Neural progenitor cell (in vitro differentiated cells): ENCODE data around the gene CPLX1. TPM values are rescaled to one million over a fixed set of nuclear protein-coding genes. Genes with fewer than 3 reads are reported as not detected.

ENCODE experiments used
- DNase-seq: peaks from one replicate; pipeline ENCODE4 v3.0.0-alpha.2; 2016; ENCODE audit warnings: low spot score
- H2AFZ ChIP-seq: fragments of 200-600 bp; sonication (generic); replicated peaks from 2 replicates; pipeline ENCODE4 v1.6.1; 2016; ENCODE audit warnings: antibody characterized with exemption
- H3F3A ChIP-seq: fragments of 200-600 bp; sonication (generic); 2 replicates; pipeline ENCODE4 v1.6.1; 2016; ENCODE audit warnings: antibody characterized with exemption, low read depth
- H3K27ac ChIP-seq: fragments of 200-600 bp; sonication (generic); 2 replicates; pipeline ENCODE4 v1.5.1; 2016; ENCODE audit warnings: mild to moderate bottlenecking
- H3K27me3 ChIP-seq: fragments of 200-600 bp; sonication (generic); 2 replicates; pipeline ENCODE4 v1.6.1; 2016; ENCODE audit warnings: mild to moderate bottlenecking, moderate library complexity
- H3K36me3 ChIP-seq: fragments of 200-600 bp; sonication (generic); 2 replicates; pipeline ENCODE4 v1.5.1; 2016
- H3K4me1 ChIP-seq: fragments of 200-600 bp; sonication (generic); 2 replicates; pipeline ENCODE4 v1.6.1; 2016; ENCODE audit warnings: mixed run types
- H3K4me2 ChIP-seq: fragments of 200-600 bp; sonication (generic); 2 replicates; pipeline ENCODE4 v1.6.1; 2016
- H3K4me3 ChIP-seq: fragments of 200-600 bp; sonication (generic); 2 replicates; pipeline ENCODE4 v1.5.1; 2016
- H3K79me2 ChIP-seq: fragments of 200-600 bp; sonication (generic); 2 replicates; pipeline ENCODE4 v1.6.1; 2016; ENCODE audit warnings: low read depth
- H3K9ac ChIP-seq: fragments of 200-600 bp; sonication (generic); 2 replicates; pipeline ENCODE4 v1.6.1; 2016
- H3K9me3 ChIP-seq: fragments of 200-600 bp; sonication (generic); 2 replicates; pipeline ENCODE4 v1.5.1; 2016; ENCODE audit warnings: low read depth
- H4K20me1 ChIP-seq: fragments of 200-600 bp; sonication (generic); 2 replicates; pipeline ENCODE4 v1.6.1; 2016; ENCODE audit warnings: low read depth
- H3K27ac Mint-ChIP-seq: 3 replicates; pipeline ENCODE4 v1.8.0; 2021; ENCODE audit warnings: mixed read lengths
- H3K27me3 Mint-ChIP-seq: 2 replicates; pipeline ENCODE4 v1.8.0; 2022; ENCODE audit warnings: low read depth, mild to moderate bottlenecking, inconsistent platforms, moderate library complexity, mixed read lengths; ENCODE audit not compliant: insufficient read depth
- H3K36me3 Mint-ChIP-seq: 3 replicates; pipeline ENCODE4 v1.8.0; 2021; ENCODE audit warnings: mixed read lengths
- H3K4me1 Mint-ChIP-seq: 3 replicates; pipeline ENCODE4 v1.8.0; 2021; ENCODE audit warnings: mixed read lengths
- H3K4me3 Mint-ChIP-seq: 3 replicates; pipeline ENCODE4 v1.8.0; 2021; ENCODE audit warnings: mild to moderate bottlenecking, moderate library complexity, mixed read lengths
- H3K9me3 Mint-ChIP-seq: 3 replicates; pipeline ENCODE4 v1.8.0; 2020; ENCODE audit warnings: mixed read lengths
- EZH2 ChIP-seq: fragments of 200-600 bp; sonication (generic); IDR thresholded peaks from 2 replicates; pipeline ENCODE4 v1.6.1; 2017; ENCODE audit warnings: antibody characterized with exemption, mild to moderate bottlenecking, moderate library complexity
- EZH2phosphoT487 ChIP-seq: fragments of 200-600 bp; sonication (generic); IDR thresholded peaks from 2 replicates; pipeline ENCODE4 v1.6.1; 2017; ENCODE audit warnings: antibody characterized with exemption
- total RNA-seq: library from RNA; depleted of rRNA; stranded (reverse); fragments of >200 nt; gene quantifications from 2 replicates; pipeline ENCODE4 v1.2.3, GENCODE V29; 2015; ENCODE audit warnings: low replicate concordance
- TF ChIP-seq, protein P1 (sequence below): fragments of 200-600 bp; sonication (generic); IDR thresholded peaks from 2 replicates; pipeline ENCODE4 v1.5.1; 2017; ENCODE audit warnings: antibody characterized with exemption, mild to moderate bottlenecking

CPLX1 gene
- total RNA-seq, 1 donor from 2014 or later, result not detected

DNA sequence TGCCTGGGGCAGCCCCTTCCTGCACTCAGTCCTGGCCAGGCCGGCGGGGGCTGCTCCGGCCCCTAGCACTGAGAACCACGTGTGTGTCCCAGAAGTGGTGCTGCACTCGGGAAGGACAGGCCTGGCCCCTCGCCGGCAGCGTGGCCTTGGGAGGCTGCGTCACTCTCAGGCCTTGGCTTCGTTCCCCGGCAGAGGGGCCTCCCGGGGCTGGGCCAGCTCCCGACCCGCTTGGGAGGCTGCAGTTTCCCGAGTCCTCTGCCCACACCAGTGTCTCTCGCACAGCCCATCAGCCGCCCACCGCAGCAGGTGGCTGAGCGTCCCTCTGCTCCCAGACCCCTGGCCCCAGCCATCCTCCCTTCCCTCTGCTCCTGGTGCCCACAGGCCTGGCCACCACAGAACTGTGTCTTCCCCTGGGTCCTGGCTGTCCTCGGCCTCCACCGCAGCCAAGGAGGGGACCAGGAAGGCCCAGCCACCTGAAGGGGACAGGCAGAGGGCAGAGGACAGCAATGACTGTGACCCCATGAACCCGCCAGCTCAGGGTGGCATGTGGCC, 10.9 kb upstream of the CPLX1 start:
- no peak overlapping the region for H3K4me3 ChIP-seq
- H3K9me3 ChIP-seq, result no peaks in the 10 kb centered on the region
- DNase-seq, result no peak
- TF ChIP-seq EZH2 (no peak), EZH2phosphoT487 (no peak)
- TF ChIP-seq, protein P1, sequence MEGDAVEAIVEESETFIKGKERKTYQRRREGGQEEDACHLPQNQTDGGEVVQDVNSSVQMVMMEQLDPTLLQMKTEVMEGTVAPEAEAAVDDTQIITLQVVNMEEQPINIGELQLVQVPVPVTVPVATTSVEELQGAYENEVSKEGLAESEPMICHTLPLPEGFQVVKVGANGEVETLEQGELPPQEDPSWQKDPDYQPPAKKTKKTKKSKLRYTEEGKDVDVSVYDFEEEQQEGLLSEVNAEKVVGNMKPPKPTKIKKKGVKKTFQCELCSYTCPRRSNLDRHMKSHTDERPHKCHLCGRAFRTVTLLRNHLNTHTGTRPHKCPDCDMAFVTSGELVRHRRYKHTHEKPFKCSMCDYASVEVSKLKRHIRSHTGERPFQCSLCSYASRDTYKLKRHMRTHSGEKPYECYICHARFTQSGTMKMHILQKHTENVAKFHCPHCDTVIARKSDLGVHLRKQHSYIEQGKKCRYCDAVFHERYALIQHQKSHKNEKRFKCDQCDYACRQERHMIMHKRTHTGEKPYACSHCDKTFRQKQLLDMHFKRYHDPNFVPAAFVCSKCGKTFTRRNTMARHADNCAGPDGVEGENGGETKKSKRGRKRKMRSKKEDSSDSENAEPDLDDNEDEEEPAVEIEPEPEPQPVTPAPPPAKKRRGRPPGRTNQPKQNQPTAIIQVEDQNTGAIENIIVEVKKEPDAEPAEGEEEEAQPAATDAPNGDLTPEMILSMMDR, result no peak
- no peak overlapping the region for H3K4me2 ChIP-seq
- no peak overlapping the region for H3K9ac ChIP-seq
- Mint-ChIP-seq H3K4me3 (no peak overlapping the region), H3K36me3 (peaks cover 12% of the 10 kb centered on the region), H3K27ac (no peak overlapping the region), H3K4me1 (no peaks in the 10 kb centered on the region), H3K27me3 (peaks cover 2% of the 10 kb centered on the region), H3K9me3 (peaks cover 14% of the 10 kb centered on the region)
- H2AFZ ChIP-seq, result no peak overlapping the region
- H4K20me1 ChIP-seq, result no peaks in the 10 kb centered on the region
- no peak overlapping the region for H3K27ac ChIP-seq
- H3K79me2 ChIP-seq, result no peaks in the 10 kb centered on the region
- no peaks in the 10 kb centered on the region for H3F3A ChIP-seq
- H3K27me3 ChIP-seq, result no peaks in the 10 kb centered on the region
- H3K36me3 ChIP-seq, result no peaks in the 10 kb centered on the region
- no peaks in the 10 kb centered on the region for H3K4me1 ChIP-seq

GRCh38 chr4:836003-836511, 10.1 kb upstream of the CPLX1 start:
- no peaks in the 10 kb centered on the region for H3K36me3 ChIP-seq
- no peaks in the 10 kb centered on the region for H3F3A ChIP-seq
- no peak overlapping the region for H3K27ac ChIP-seq
- H3K9me3 ChIP-seq, result no peaks in the 10 kb centered on the region
- H3K4me3 ChIP-seq, result no peak overlapping the region
- no peaks in the 10 kb centered on the region for H4K20me1 ChIP-seq
- no peaks in the 10 kb centered on the region for H3K27me3 ChIP-seq
- no peak overlapping the region for H3K9ac ChIP-seq
- H3K4me3 Mint-ChIP-seq, result no peak overlapping the region
- peaks cover 14% of the 10 kb centered on the region for H3K9me3 Mint-ChIP-seq
- H3K36me3 Mint-ChIP-seq, result peaks cover 10% of the 10 kb centered on the region
- H3K27ac Mint-ChIP-seq, result no peak overlapping the region
- no peaks in the 10 kb centered on the region for H3K4me1 Mint-ChIP-seq
- H3K27me3 Mint-ChIP-seq, result peaks cover 2% of the 10 kb centered on the region
- no peak overlapping the region for H3K4me2 ChIP-seq
- no peak for DNase-seq
- no peak overlapping the region for H2AFZ ChIP-seq
- H3K4me1 ChIP-seq, result no peaks in the 10 kb centered on the region
- no peak for TF ChIP-seq EZH2phosphoT487
- no peak for TF ChIP-seq EZH2
- TF ChIP-seq, protein P1, result no peak
- no peaks in the 10 kb centered on the region for H3K79me2 ChIP-seq

DNA sequence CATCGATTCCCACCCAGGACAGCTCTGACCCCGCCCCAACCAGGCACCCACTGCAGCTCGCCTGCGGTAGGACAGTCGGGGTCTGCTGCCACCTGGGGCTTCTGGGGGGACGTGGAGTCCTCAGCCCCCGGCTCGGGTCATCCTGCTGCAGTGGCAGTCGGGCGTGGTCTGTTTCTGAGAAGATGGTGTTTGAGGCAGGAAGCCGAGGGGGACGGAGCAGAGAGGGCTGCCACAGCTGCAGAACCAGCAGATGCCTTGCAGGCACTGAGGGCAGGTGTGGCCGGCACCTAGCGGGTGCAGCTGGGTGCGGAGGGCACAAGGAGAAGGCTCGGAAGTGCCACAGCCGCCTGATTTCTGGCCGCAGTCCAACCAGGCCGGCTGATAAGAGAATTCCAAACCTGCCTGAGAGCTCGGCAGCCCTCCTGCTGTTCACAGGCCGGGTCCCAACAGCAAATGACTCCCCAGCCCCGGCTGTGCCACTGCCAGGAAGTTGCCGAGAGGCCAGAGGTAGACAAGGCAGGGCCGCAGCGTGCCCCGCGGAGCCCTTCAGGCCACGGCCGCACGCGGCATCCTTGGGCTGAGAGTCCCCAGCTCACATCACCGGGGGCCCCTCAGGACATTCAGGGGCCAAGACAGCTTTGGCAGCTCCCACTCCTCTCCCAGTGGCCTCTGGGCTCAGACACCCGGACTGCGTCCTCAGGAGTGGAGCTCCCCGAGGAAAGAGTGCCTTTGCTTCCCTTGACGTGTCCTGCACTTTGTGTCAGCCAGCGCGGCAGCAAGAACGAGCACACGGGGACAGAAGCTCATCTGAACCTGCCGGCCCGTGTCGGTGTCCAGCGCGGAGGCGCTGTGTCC, 9.4 kb upstream of the CPLX1 start:
- Histone ChIP-seq H3K4me2 (no peak overlapping the region), H3K27ac (no peak overlapping the region), H3K4me3 (no peak overlapping the region), H3K9ac (no peak overlapping the region), H3K4me1 (no peaks in the 10 kb centered on the region), H4K20me1 (no peaks in the 10 kb centered on the region), H3K79me2 (no peaks in the 10 kb centered on the region), H3F3A (no peaks in the 10 kb centered on the region), H3K9me3 (no peaks in the 10 kb centered on the region), H3K36me3 (no peaks in the 10 kb centered on the region), H2AFZ (no peak overlapping the region), H3K27me3 (peaks cover 5% of the 10 kb centered on the region)
- no peak overlapping the region for H3K4me3 Mint-ChIP-seq
- no peak for DNase-seq
- no peaks in the 10 kb centered on the region for H3K4me1 Mint-ChIP-seq
- no peak for TF ChIP-seq EZH2phosphoT487
- TF ChIP-seq, protein P1, result no peak
- no peak for TF ChIP-seq EZH2
- H3K27me3 Mint-ChIP-seq, result peaks cover 2% of the 10 kb centered on the region
- H3K27ac Mint-ChIP-seq, result peak overlapping the region; percentile 76
- peaks cover 14% of the 10 kb centered on the region for H3K9me3 Mint-ChIP-seq
- H3K36me3 Mint-ChIP-seq, result peaks cover 10% of the 10 kb centered on the region
